T-helper 1 cell (primary cell): Measurements from ENCODE around the gene ESYT3.
"Not testable (repeated sequence)": the region's sequence is repeated elsewhere in the genome, so short reads cannot be mapped to it uniquely, and the experiment has no call there.

Source experiments
- DNase-seq, 5 donors: peaks; one replicate each; pipeline ENCODE4 v3.0.0-alpha.2; 2012 to 2020

ESYT3 gene

DNA sequence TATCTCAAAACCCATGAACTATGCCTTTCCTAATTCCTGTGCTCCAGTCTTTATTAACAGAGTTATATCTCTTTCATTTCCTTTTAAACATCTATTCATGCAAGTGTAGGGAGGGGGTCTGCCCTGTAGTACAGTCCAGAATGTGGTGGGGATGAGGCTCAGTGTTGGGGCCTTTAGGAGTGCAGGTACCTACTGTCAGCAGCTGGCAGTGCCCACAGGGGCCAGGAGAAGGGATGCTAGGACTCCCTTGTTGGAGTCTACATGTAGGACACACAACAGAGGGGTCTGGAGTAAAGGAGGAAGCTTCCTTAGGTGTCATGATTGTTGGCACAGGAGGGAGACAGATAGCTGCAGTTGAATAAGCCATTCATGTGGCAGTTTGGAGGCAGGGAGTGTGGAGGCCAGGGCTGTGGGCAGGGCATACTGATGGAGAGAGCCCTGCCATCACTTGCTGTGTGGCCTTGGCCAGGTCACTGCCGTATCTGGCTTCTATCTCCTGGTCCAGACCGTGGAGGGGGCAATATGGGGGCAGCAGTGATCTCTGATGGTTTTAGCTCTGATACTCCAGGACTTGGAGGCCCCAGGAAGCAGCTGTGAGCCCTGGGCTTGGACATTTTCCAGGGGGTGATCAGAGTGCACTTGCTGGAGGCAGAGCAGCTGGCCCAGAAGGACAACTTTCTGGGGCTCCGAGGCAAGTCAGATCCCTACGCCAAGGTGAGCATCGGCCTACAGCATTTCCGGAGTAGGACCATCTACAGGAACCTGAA is 29.5 kb downstream of the ESYT3 start:
- DNase-seq = no peak

- no peak for DNase-seq
Measured at GRCh38 chr3:138464491-138464860, 30.1 kb downstream of the ESYT3 start.

DNA sequence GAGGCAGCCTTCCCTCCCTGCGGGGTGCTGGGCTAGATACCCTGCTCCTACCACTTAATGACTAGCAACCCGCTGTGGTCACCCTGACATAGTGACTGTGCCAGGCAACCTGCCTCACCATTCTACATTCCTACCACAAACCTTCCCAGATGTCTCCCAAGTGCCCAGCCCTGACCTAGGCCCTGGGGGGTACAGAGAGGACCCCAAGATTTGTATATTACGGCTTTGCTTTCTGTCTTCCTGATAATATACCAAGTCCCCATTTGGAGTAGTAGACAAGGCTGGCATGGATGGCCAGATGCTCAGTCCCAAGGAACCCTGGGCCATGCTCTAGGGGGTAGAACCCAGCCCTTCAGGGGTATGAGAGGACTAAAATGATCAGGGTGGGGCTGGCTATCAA is 31.0 kb downstream of the ESYT3 start:
- DNase-seq = no peak

GRCh38 chr3:138465925-138466324 is 31.5 kb downstream of the ESYT3 start:
- DNase-seq = no peak

- DNase-seq = no peak
Measured at GRCh38 chr3:138467931-138468330, 33.5 kb downstream of the ESYT3 start.

GRCh38 chr3:138468451-138468850 is 34.0 kb downstream of the ESYT3 start:
- DNase-seq = no peak

GRCh38 chr3:138468886-138469285 is 34.5 kb downstream of the ESYT3 start:
- DNase-seq = no peak

GRCh38 chr3:138469874-138470273 is 35.5 kb downstream of the ESYT3 start:
- no peak for DNase-seq

- DNase-seq = no peak
Measured at GRCh38 chr3:138470687-138471086, 36.3 kb downstream of the ESYT3 start.

DNA sequence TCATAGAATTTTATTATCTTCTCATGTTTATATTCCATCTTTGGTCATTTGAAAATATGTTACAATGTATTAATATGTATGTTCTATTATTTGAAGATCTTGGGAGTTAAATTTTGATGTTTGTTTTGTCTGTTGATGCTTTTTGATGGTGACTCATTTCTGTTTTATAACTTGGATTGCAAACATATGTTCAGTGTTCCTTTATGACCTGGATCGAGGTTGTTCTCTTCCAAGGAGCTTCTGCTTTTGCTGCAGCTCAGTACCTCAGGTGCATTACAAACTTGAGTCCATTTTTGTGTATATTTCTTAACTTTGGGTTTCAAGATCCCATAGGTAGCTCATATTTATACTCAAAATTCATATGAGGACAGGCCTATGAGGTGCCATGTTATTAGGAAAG is 37.1 kb downstream of the ESYT3 start:
- DNase-seq = no peak

DNA sequence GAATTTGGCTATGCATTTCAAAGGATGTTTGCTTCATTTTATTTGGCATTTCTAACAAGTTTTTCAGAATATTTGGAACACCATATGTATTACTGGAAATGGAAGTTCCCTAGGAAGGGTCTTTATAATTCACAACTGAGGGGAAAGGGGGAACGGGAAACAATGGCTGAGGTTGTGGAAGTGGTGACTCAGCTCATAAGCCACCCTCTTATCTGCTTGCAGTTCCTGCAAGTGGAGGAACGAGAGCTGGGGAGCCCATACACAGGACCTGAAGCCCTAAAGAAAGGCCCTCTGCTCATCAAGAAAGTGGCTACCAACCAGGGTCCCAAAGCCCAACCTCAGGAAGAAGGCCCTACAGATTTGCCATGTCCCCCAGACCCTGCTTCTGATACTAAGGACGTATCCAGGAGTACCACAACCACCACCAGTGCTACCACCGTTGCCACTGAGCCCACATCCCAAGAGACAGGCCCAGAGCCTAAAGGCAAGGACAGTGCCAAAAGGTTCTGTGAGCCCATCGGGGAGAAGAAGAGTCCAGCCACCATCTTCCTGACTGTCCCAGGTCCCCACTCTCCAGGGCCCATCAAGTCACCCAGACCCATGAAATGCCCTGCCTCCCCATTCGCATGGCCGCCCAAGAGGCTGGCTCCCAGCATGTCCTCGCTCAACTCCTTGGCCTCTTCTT is 37.9 kb downstream of the ESYT3 start:
- no peak for DNase-seq

- no peak for DNase-seq
Measured at GRCh38 chr3:138473391-138473790, 39.0 kb downstream of the ESYT3 start.

- DNase-seq = no peak
Measured at GRCh38 chr3:138474163-138474562, 39.7 kb downstream of the ESYT3 start.

GRCh38 chr3:138476526-138476925 is 42.1 kb downstream of the ESYT3 start:
- DNase-seq = no peak

GRCh38 chr3:138477120-138477519 is 42.7 kb downstream of the ESYT3 start:
- DNase-seq = no peak

GRCh38 chr3:138477801-138478200 is 43.4 kb downstream of the ESYT3 start:
- no peak for DNase-seq

GRCh38 chr3:138479438-138479863 is 45.0 kb downstream of the ESYT3 start:
- peak in 1 of 5 donors; percentile 49 for DNase-seq

GRCh38 chr3:138484672-138485071 is 50.3 kb downstream of the ESYT3 start:
- DNase-seq = not testable (repeated sequence)

GRCh38 chr3:138486580-138486979 is 52.2 kb downstream of the ESYT3 start:
- not testable (repeated sequence) for DNase-seq

DNA sequence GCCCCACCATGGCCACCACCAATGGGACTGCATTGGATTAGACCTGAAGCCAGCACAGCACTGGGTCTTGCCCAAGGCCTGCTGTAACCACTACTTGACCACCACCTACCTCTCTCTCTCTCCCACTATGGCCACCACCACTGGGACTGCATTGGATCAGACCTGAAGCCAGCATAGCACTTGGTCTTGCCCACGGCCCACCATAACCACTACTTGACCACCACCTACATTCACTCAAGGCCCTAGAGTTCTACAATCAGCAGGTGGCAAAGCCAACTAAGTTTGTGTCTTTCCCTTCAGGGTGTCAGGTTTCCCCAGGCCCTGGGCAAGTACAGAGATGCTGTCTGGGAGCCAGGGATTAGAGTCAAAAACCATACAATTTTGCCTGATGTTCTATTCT is 57.6 kb downstream of the ESYT3 start:
- no peak for DNase-seq

GRCh38 chr3:138492980-138493675 is 58.7 kb downstream of the ESYT3 start:
- no peak for DNase-seq

DNA sequence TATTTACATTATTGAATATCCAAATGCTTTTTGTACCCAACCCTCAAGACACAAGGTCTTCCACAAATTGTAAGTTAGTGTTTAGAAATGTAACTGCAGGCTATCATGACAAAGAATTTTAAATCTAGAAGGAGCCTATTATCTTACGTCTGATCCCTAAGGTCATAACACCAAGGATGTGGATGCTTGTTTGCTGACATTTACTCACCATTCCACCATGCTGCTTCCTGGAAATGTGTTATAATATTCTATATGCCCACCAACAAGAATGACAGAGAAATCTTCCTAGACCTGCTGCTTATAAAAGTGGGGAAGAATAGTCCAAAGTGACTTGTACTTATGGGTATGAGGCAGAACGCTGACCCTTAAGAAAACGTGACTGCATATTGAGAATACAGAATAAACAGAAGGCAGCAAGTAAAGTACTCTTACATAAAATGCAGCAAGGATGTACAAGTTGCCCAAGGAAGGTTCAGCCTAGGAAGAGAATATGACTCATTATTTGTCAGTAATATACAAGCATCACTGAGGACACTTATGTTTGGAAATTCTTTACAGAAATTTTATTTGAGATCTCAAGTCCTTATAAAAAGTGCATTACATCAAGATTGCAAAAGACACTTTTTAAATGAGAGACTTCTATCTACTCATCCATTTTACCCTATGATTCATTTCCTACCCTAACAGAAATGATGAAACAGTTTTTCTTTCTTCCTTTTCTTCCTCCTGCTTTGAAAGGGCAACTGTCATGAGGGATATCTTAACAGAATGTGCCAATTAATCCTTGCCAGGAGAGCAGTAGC is 59.6 kb downstream of the ESYT3 start:
- DNase-seq = peak in 1 of 5 donors; percentile 22

GRCh38 chr3:138494607-138494929 is 60.2 kb downstream of the ESYT3 start:
- no peak for DNase-seq
